Loucy (cell line): Measurements from ENCODE around the gene FBXO4.

ENCODE experiments used
- CTCF ChIP-seq: fragments of 200-600 bp; sonication (generic); conservative IDR thresholded peaks from 2 replicates; pipeline ENCODE4 v1.5.1; 2014; ENCODE audit warnings: mild to moderate bottlenecking, antibody characterized with exemption, low read length
- EZH2phosphoT487 ChIP-seq: fragments of 200-600 bp; IDR thresholded peaks from 2 replicates; pipeline ENCODE4 v1.6.1; 2018; ENCODE audit warnings: antibody characterized with exemption, mild to moderate bottlenecking, moderate library complexity, borderline replicate concordance

- TF ChIP-seq CTCF = no peak
- TF ChIP-seq EZH2phosphoT487 = no peak
Measured at GRCh38 chr5:41966401-41967105, 41.5 kb downstream of the FBXO4 start.
